Muscle layer of duodenum (tissue), 2 donors: ENCODE measurements around the gene JARID2.

Source experiments
- H3K27ac ChIP-seq: one replicate; pipeline ENCODE4 v1.7.0; 2013; ENCODE audit warnings: mild to moderate bottlenecking, low read length
- H3K27me3 ChIP-seq: one replicate; pipeline ENCODE4 v1.7.0; 2013; ENCODE audit warnings: low read depth, mild to moderate bottlenecking, control low read depth, low read length
- H3K36me3 ChIP-seq, 2 donors: one replicate each; pipeline ENCODE4 v1.7.0; 2013; ENCODE audit warnings: low read length in 2 of 2, control low read depth in 1 of 2, mild to moderate bottlenecking in 1 of 2; ENCODE audit not compliant: insufficient read depth in 2 of 2, control insufficient read depth in 1 of 2
- H3K4me1 ChIP-seq, 2 donors: one replicate each; pipeline ENCODE4 v1.7.0; 2013; ENCODE audit warnings: low read length in 2 of 2, mild to moderate bottlenecking in 2 of 2, control low read depth in 1 of 2, moderate library complexity in 1 of 2; ENCODE audit not compliant: insufficient read depth in 2 of 2, control insufficient read depth in 1 of 2
- H3K4me3 ChIP-seq, 2 donors: one replicate each; pipeline ENCODE4 v1.7.0; 2013; ENCODE audit warnings: low read length in 2 of 2, low read depth in 1 of 2, mild to moderate bottlenecking in 1 of 2
- H3K9me3 ChIP-seq, 2 donors: one replicate each; pipeline ENCODE4 v1.7.0; 2013; ENCODE audit warnings: low read length in 2 of 2, control low read depth in 1 of 2, mild to moderate bottlenecking in 1 of 2; ENCODE audit not compliant: control insufficient read depth in 1 of 2
- donor health status: healthy.

Gene JARID2

DNA sequence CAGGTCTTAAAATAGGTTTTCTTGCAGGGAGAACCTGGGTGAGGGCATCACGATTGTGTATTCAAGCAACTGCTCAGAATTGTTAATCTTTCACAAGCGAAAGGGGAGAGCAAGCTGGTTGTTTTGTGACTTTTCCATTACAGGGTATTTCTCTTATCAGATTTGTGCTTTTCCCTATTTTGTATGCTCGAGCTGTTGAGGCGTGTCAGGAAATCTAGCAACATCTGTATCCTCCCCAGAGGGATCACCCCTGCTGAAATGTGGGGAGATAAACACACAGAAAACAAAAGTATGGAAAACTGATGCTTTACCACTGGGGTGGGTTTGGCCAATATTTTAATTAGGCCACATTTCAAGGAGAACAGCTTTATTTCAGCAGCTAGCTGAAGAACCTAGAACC is 230.0 kb downstream of the JARID2 start:
- Histone ChIP-seq H3K27ac (peak overlapping the region; percentile 22), H3K4me1 (peaks cover 6 to 21% of the 10 kb centered on the region in 2 donors), H3K4me3 (no peak overlapping the region), H3K27me3 (no peaks in the 10 kb centered on the region), H3K9me3 (no peaks in the 10 kb centered on the region), H3K36me3 (peaks cover 0 to 5% of the 10 kb centered on the region in 2 donors)

DNA sequence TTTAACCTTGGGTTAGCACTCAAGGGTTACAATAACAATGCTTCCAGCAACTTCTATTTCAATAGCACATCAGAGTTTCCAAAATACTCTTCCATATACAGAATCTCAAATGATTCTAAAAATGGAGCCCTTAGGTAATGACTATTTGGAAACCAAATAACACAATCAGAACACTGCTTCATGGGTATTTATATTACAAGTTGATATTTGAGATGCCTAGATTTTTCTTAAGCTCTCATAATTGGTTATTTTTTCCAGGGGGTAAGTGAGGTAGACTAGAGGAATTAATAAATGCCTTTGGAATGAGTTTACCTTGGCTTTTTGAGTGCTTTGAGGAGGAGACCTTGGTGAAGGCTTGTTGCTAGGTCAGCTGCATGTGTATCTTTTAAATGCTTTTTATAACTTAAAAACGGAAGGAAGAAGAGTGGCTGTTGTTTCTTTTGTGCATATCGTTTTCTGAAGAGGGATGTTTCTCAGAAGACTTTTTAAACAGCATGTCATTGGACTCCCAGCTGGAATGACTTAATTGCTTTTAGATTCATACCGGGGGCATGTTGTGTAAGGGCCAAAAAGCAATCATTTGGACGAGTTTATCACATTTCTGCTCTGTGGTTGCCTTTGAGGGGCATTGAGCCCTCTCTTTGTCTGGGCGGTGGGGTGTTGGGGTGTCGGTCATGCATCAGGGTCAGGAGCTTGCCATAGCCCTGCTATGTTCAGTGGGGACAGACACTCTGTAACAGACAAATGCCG is 230.9 kb downstream of the JARID2 start:
- no peak overlapping the region for H3K4me3 ChIP-seq
- H3K4me1 ChIP-seq = peaks cover 6 to 21% of the 10 kb centered on the region in 2 donors

DNA sequence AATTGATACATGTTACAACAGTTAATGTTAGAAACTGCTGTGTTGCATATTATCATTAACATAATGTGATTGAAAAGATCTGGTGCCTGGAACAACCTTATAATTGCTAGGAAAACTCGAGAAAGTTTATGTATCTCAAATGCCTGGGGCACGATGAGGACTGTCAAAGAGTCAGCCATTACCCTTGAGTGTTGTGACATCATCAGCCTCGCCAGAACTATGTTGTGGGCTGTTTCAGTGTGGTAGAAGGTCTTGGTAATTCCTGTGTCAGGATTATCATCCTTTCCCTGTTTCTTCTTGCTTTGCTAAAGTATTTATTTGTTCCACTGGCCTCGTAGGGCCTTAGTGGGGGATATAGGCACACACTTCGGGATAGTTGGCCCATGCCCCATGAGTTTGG is 231.9 kb downstream of the JARID2 start:
- H3K4me3 ChIP-seq = no peak overlapping the region
- no peaks in the 10 kb centered on the region for H3K9me3 ChIP-seq

More for the DNA sequence above, 230.9 kb downstream of the JARID2 start:
- Histone ChIP-seq H3K27ac (peak overlapping the region; percentile 41), H3K27me3 (no peaks in the 10 kb centered on the region), H3K36me3 (peaks cover 0 to 5% of the 10 kb centered on the region in 2 donors), H3K9me3 (no peaks in the 10 kb centered on the region)

DNA sequence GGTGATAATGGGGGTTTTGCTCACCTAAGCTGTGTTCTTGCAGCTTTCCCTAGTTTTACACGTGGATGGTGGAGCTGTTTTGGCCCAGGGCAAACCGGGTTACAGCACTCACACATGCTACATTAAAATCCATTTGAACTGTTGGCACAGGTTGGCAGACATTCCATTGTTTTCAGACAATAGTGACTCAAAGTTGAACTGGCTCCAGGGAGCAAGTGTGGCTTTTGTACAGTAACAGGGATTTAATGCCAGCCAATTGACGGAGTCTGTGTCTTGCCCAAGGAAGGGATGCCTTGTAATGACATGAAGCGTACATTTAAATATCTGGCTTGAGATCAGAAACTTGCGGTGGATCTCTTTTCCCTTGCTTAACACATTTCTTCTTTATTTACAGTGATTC is 233.9 kb downstream of the JARID2 start:
- Histone ChIP-seq H3K27ac (no peak overlapping the region), H3K4me3 (no peak overlapping the region), H3K36me3 (no peaks in the 10 kb centered on the region), H3K4me1 (peaks cover 6 to 21% of the 10 kb centered on the region in 2 donors), H3K27me3 (no peaks in the 10 kb centered on the region), H3K9me3 (no peaks in the 10 kb centered on the region)

More for the DNA sequence above, 231.9 kb downstream of the JARID2 start:
- Histone ChIP-seq H3K36me3 (peaks cover 0 to 5% of the 10 kb centered on the region in 2 donors), H3K27ac (no peak overlapping the region), H3K4me1 (peaks cover 6 to 21% of the 10 kb centered on the region in 2 donors), H3K27me3 (no peaks in the 10 kb centered on the region)

DNA sequence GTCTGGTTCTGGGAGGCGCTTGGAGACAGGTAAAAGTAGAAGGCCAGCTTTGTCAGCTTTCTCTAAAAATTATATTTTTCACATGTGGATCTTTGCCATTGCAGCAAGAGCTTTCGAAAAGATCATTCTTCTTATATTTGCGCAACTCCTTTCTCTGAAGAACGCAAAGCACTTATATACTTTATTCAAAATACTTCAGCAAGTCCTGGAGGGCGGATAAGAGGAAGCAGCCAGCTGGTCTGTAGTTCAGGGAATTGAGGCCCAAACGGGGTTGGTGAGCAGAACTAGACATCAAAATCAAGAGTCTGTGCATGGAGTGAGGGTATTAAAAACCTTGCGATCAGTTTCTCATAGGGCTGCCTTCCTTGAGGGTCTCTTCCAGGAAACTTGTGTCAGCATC is 234.7 kb downstream of the JARID2 start:
- Histone ChIP-seq H3K27ac (no peak overlapping the region), H3K4me1 (peaks cover 6 to 16% of the 10 kb centered on the region in 2 donors)

DNA sequence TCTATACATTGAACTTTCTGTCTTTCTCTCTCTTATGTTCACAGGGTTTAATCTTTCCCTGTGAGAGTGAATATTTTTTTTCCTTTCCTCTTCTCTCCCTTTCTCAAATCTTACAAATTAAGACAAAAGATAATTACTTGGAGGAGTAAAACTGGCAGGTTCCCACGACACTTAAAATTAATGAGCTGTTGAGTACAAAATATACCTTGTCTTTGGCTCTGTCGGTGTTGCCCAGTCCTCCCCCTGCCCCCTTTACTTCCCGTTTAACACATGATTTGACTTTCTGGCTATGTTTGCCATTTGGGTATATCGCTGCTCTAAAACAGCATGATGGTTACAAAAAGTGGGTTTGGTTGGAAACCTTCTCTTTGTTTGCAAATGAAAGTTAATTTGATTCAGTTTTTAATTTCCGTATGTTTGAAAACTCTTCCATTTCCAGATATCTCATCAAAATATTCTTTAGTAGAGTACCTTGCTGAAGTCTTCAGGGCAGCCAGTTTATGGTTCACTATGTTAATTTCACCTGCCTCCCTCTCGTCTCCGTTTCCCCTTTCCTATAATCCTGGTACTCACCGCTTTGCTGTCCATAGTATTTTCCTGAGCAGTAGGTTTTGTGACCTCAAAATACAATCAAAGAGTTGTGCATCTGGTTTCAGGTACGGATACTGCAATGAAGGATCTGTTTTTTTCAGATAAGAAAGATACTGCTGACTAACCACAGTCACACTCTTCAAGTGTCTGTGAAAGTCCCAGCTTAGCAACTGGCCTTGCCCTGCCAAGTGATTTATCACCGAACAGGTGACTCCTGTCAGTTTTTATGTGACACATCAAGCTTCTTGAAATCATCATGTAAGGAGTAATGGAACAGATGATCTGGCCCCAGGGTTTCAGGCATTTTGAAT is 235.8 kb downstream of the JARID2 start:
- Histone ChIP-seq H3K27me3 (no peaks in the 10 kb centered on the region), H3K4me3 (no peak overlapping the region), H3K36me3 (no peaks in the 10 kb centered on the region), H3K27ac (no peak overlapping the region), H3K4me1 (peaks cover 0 to 5% of the 10 kb centered on the region in 2 donors), H3K9me3 (no peaks in the 10 kb centered on the region)

More for the DNA sequence above, 234.7 kb downstream of the JARID2 start:
- Histone ChIP-seq H3K36me3 (no peaks in the 10 kb centered on the region), H3K9me3 (no peaks in the 10 kb centered on the region), H3K27me3 (no peaks in the 10 kb centered on the region), H3K4me3 (no peak overlapping the region)

DNA sequence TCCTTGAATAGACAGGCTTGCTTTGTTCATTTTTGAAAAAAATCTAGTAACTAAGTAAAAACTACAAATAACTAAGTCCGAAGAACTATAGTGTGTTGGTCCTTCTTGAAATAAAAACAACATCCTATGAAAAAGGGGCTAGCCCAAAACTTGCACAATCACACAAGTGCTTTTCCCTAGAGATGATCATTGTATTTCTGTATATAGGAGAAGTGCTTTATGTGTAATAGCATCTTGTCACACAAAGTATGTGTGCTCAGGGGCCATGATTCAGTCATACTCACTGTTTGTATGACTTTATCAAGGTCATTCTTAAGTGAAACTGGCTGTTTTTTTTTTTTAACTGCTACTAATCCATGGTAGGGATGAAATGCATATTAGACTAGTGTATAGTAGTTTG is 237.2 kb downstream of the JARID2 start:
- Histone ChIP-seq H3K4me1 (peaks cover 0 to under 1% of the 10 kb centered on the region in 2 donors), H3K36me3 (peaks cover 3 to 8% of the 10 kb centered on the region in 2 donors)

DNA sequence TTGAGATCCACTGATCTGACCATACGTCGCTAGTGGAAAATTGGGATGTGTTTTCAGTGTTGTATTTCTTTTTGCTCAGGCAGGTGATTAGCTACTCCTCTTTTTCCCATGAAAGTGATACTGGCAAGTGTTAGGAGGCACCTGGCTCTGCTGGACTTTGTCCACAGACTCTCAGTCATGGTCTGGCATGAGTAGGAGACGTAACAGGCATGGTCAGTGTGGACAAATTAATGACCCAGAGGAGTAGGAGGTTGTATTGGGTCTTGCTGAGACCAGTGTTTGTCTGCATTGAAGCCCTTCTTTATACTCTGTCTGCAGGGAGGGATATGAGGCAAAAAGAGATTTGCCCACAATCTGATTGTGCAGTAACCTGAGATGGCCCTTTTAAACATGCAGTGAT is 238.3 kb downstream of the JARID2 start:
- no peak overlapping the region for H3K27ac ChIP-seq
- H3K27me3 ChIP-seq = no peaks in the 10 kb centered on the region
- peaks cover 11 to 19% of the 10 kb centered on the region in 2 donors for H3K36me3 ChIP-seq
- no peaks in the 10 kb centered on the region for H3K4me1 ChIP-seq
- H3K9me3 ChIP-seq = no peaks in the 10 kb centered on the region
- no peak overlapping the region for H3K4me3 ChIP-seq

More for the DNA sequence above, 237.2 kb downstream of the JARID2 start:
- Histone ChIP-seq H3K9me3 (no peaks in the 10 kb centered on the region), H3K4me3 (no peak overlapping the region), H3K27me3 (no peaks in the 10 kb centered on the region), H3K27ac (no peak overlapping the region)

DNA sequence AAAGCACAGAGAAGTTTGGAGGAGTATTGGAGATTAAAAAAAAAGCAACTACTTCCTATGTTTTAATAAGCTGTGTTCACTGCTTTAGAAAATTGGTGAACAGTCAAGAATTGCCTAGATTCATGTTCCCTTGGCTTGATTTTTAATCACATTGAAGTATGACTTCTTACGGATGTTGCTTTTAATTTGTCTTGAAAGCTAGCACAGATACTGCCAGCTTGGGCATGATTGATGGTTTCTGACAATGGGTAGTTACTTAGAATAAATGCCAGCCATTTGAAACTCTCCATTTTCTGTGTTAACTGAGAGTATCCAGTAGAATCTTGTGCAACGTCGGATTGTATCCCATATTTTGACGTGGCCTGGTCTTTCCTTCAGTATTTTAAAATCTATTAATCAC is 239.0 kb downstream of the JARID2 start:
- Histone ChIP-seq H3K27me3 (no peaks in the 10 kb centered on the region), H3K4me3 (no peak overlapping the region), H3K36me3 (peaks cover 11 to 23% of the 10 kb centered on the region in 2 donors), H3K9me3 (no peaks in the 10 kb centered on the region), H3K4me1 (no peaks in the 10 kb centered on the region), H3K27ac (no peak overlapping the region)

DNA sequence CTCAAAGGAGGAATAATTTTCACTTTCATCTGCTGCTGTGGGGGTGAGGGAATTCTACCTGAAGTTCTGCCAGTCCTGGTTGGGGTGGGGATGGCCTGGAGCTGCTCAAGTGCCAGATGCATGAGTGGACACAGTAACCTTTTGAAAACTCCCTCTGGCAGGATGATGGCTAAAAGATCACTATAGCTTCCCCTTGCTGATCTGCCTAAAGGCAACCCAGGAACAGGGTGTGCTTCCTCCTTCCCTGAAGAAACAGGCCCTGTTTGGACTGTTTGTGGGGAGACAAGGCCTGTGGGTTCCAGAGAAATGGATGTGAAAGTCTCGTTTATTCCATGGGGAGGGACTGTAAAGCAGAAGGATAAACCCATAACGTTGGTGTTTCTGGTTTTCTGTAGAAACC is 240.1 kb downstream of the JARID2 start:
- peaks cover 11 to 23% of the 10 kb centered on the region in 2 donors for H3K36me3 ChIP-seq

DNA sequence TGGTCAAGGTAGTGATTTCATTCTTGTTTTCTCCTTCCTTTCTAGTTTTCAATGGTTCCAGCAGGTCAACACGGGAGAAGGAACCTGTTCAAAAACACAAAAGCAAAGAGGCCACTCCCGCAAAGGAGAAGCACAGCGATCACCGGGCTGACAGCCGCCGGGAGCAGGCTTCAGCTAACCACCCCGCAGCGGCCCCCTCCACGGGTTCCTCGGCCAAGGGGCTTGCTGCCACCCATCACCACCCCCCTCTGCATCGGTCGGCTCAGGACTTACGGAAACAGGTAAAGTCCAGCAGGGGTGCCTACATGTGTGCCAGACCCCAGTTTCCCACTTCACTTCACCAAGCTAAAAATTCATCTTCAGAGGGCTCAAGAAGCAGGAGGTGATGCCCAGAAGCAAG is 241.4 kb downstream of the JARID2 start:
- no peak overlapping the region for H3K4me3 ChIP-seq
- H3K9me3 ChIP-seq = no peaks in the 10 kb centered on the region
- peaks cover 5 to 12% of the 10 kb centered on the region in 2 donors for H3K4me1 ChIP-seq
- no peak overlapping the region for H3K27ac ChIP-seq
- H3K27me3 ChIP-seq = no peaks in the 10 kb centered on the region
- peaks cover 11 to 23% of the 10 kb centered on the region in 2 donors for H3K36me3 ChIP-seq

More for the DNA sequence above, 240.1 kb downstream of the JARID2 start:
- Histone ChIP-seq H3K27ac (no peak overlapping the region), H3K27me3 (no peaks in the 10 kb centered on the region), H3K4me1 (peaks cover under 1% of the 10 kb centered on the region in 2 donors), H3K4me3 (no peak overlapping the region), H3K9me3 (no peaks in the 10 kb centered on the region)
